Spleen (tissue), 11 donors: Measurements from ENCODE around the gene PDE4B. TPM values are rescaled to one million over a fixed set of nuclear protein-coding genes. Genes with fewer than 3 reads are reported as not detected.
A peak's percentile ranks its signal among the peaks of the same experiment; 100 is the strongest.

Source experiments
- DNase-seq: peaks from one replicate; pipeline ENCODE4 v3.0.0-alpha.2; 2020
- H3K27ac ChIP-seq, 8 donors: fragments of 200-600 bp; sonication (generic) in 7 of 8; 1 replicate in 4 of 8; 2 replicates in 4 of 8; pipeline versions ENCODE4 v1.5.0 to v1.8.0; 2016 to 2021; ENCODE audit warnings: inconsistent platforms in 4 of 8, mild to moderate bottlenecking in 4 of 8, moderate library complexity in 1 of 8
- H3K27me3 ChIP-seq, 7 donors: fragments of 200-600 bp; sonication (generic) in 6 of 7; replicated peaks in 1 of 7; 1 replicate in 4 of 7; 2 replicates in 3 of 7; pipeline versions ENCODE4 v1.5.0 to v1.8.0; 2016 to 2021; ENCODE audit warnings: inconsistent platforms in 3 of 7, mild to moderate bottlenecking in 1 of 7
- H3K36me3 ChIP-seq, 6 donors: fragments of 200-600 bp; sonication (generic) in 5 of 6; 1 replicate in 4 of 6; 2 replicates in 2 of 6; pipeline versions ENCODE4 v1.5.0 to v1.8.0; 2016 to 2021; ENCODE audit warnings: inconsistent platforms in 2 of 6
- H3K4me1 ChIP-seq, 6 donors: fragments of 200-600 bp; sonication (generic) in 5 of 6; 1 replicate in 3 of 6; 2 replicates in 3 of 6; pipeline versions ENCODE4 v1.5.0 to v1.8.0; 2016 to 2021; ENCODE audit warnings: inconsistent platforms in 3 of 6
- H3K4me3 ChIP-seq, 8 donors: fragments of 200-600 bp; sonication (generic) in 7 of 8; 1 replicate in 4 of 8; 2 replicates in 4 of 8; pipeline versions ENCODE4 v1.5.0 to v1.8.0; 2016 to 2021; ENCODE audit warnings: inconsistent platforms in 4 of 8, mild to moderate bottlenecking in 4 of 8, moderate library complexity in 2 of 8
- H3K9me3 ChIP-seq, 8 donors: fragments of 200-600 bp; sonication (generic) in 7 of 8; 1 replicate in 4 of 8; 2 replicates in 4 of 8; pipeline versions ENCODE4 v1.5.0 to v1.8.0; 2016 to 2021; ENCODE audit warnings: inconsistent platforms in 4 of 8
- CTCF ChIP-seq, 11 experiments: fragments of 200-600 bp in 7 of 11; fragments of 450-650 bp in 4 of 11; sonication (generic) in 4 of 11; IDR thresholded peaks in 8 of 11; conservative IDR thresholded peaks in 3 of 11; 1 replicate in 7 of 11; 2 replicates in 4 of 11; pipeline versions ENCODE4 v1.4.0 to v1.8.0; 2016 to 2021; ENCODE audit warnings: antibody characterized with exemption in 11 of 11, inconsistent platforms in 4 of 11, mild to moderate bottlenecking in 1 of 11
- POLR2A ChIP-seq, 3 donors: fragments of 450-650 bp; IDR thresholded peaks; one replicate each; pipeline ENCODE4 v1.5.1; 2017; ENCODE audit warnings: antibody characterized with exemption in 3 of 3, mild to moderate bottlenecking in 1 of 3
- POLR2AphosphoS5 ChIP-seq, 3 donors: sonication (generic); formaldehyde crosslinking; IDR thresholded peaks; one replicate each; pipeline ENCODE4 v1.5.1; 2017; ENCODE audit warnings: antibody characterized with exemption in 3 of 3
- WGBS, 5 donors: extraction: QIAGEN DNeasy Blood & Tissue Kit in 3 of 5; methylation state at CpG; one replicate each; pipeline versions ENCODE4 v1.1.5 to v1.1.7; 2013 to 2018; 5-methylcytosine and 5-hydroxymethylcytosine counted together
- intact Hi-C: fragments of 100-400 bp; cut with DNase I; formaldehyde crosslinking; loops from one replicate; pipeline ENCODE4 v1.15.0; 2023; ENCODE audit warnings: low total_unique reads
- polyA plus RNA-seq, 3 donors: library from polyadenylated mRNA; stranded (reverse); fragments of 200-250 nt; gene quantifications; one replicate each; pipeline ENCODE4 v1.2.1, GENCODE V29; 2013
- total RNA-seq, 7 donors: library from RNA; depleted of rRNA in 3 of 7; stranded (reverse); fragments of >200 nt in 3 of 7; fragmentation: NEBNext Ultra II Directional in 4 of 7; extraction: Animal tissue kit (Norgen Biotek cat#: 25700) in 4 of 7; gene quantifications; one replicate each; pipeline versions ENCODE4 v1.1.0 to v1.2.1, GENCODE V29; 2016 to 2021
- donor health status: healthy with polysubstance abuse.
- donor health status: DM: no; HTN: no; CAD: no; lungs with moderate emphysema.
- donor health status: DM: no; HTN: no; CAD: no.
- donor health status: Bipolar disorder and iron deficiency.
- donor health status: healthy.
- donor health status: DM: no; HTN: no; CAD: no.
- donor health status: DM: yes; HTN: yes; CAD: no.

The PDE4B gene
- total and polyA plus RNA-seq, 10 donors = 12.6 to 88.2 (median 51.9) TPM

GRCh38 chr1:66298464-66298863, 505.8 kb downstream of the PDE4B start:
- Histone ChIP-seq H3K27me3 (no peaks in the 10 kb centered on the region), H3K4me1 (peaks cover 0 to 47% (median 25%) of the 10 kb centered on the region in 6 donors), H3K27ac (no peak overlapping the region), H3K9me3 (no peaks in the 10 kb centered on the region), H3K4me3 (no peak overlapping the region), H3K36me3 (no peaks in the 10 kb centered on the region)
- no peak for DNase-seq
- no peak for TF ChIP-seq POLR2A (IDR thresholded peaks at IDR 0.05)
- TF ChIP-seq CTCF (IDR thresholded peaks at IDR 0.05 in 8 of 11, conservative IDR thresholded peaks at IDR 0.05 in 3 of 11) = no peak
- no peak for TF ChIP-seq POLR2AphosphoS5 (IDR thresholded peaks at IDR 0.05)
- WGBS, 5 donors = 80 to 91% (median 88%) methylated on average over 1 of the region's 1 CpG
- intact Hi-C loops = no loop called here

- no peak for DNase-seq
- H3K9me3 ChIP-seq = no peaks in the 10 kb centered on the region
- H3K27ac ChIP-seq = peak overlapping the region; percentile 10 to 77 (median 61)
- intact Hi-C loops = no loop called here
- no peaks in the 10 kb centered on the region for H3K27me3 ChIP-seq
- 73 to 92% (median 83%) methylated on average over 7 of the region's 7 CpGs for WGBS, 5 donors
- no peak for TF ChIP-seq POLR2AphosphoS5 (IDR thresholded peaks at IDR 0.05)
- TF ChIP-seq CTCF (IDR thresholded peaks at IDR 0.05 in 8 of 11, conservative IDR thresholded peaks at IDR 0.05 in 3 of 11) = no peak
- no peak for TF ChIP-seq POLR2A (IDR thresholded peaks at IDR 0.05)
- H3K4me3 ChIP-seq = no peak overlapping the region
- H3K4me1 ChIP-seq = peaks cover 0 to 44% (median 25%) of the 10 kb centered on the region in 6 donors
- no peaks in the 10 kb centered on the region for H3K36me3 ChIP-seq
Observed at GRCh38 chr1:66300280-66300971, 507.7 kb downstream of the PDE4B start.

GRCh38 chr1:66300972-66301451, 508.3 kb downstream of the PDE4B start:
- Histone ChIP-seq H3K27me3 (no peaks in the 10 kb centered on the region), H3K9me3 (no peaks in the 10 kb centered on the region), H3K27ac (peak overlapping the region; percentile 10 to 77 (median 61)), H3K4me3 (peak overlapping the region in 2 of 8 donors; percentile 10 to 46), H3K4me1 (peaks cover 0 to 38% (median 25%) of the 10 kb centered on the region in 6 donors), H3K36me3 (no peaks in the 10 kb centered on the region)
- DNase-seq = no peak
- TF ChIP-seq POLR2AphosphoS5 (IDR thresholded peaks at IDR 0.05) (no peak), POLR2A (IDR thresholded peaks at IDR 0.05) (no peak), CTCF (IDR thresholded peaks at IDR 0.05 in 8 of 11, conservative IDR thresholded peaks at IDR 0.05 in 3 of 11) (no peak)
- intact Hi-C loops = no loop called here
- 32 to 51% (median 40%) methylated on average over 4 of the region's 4 CpGs for WGBS, 5 donors

- Histone ChIP-seq H3K4me3 (no peak overlapping the region), H3K36me3 (no peaks in the 10 kb centered on the region), H3K9me3 (no peaks in the 10 kb centered on the region), H3K27ac (peak overlapping the region in 2 of 8 donors; percentile 57 to 77), H3K4me1 (peaks cover 0 to 31% (median 25%) of the 10 kb centered on the region in 6 donors), H3K27me3 (no peaks in the 10 kb centered on the region)
- WGBS, 5 donors = 94 to 96% (median 94%) methylated on average over 3 of the region's 3 CpGs
- intact Hi-C loops = no loop called here
- TF ChIP-seq CTCF (IDR thresholded peaks at IDR 0.05 in 8 of 11, conservative IDR thresholded peaks at IDR 0.05 in 3 of 11) (no peak), POLR2A (IDR thresholded peaks at IDR 0.05) (no peak), POLR2AphosphoS5 (IDR thresholded peaks at IDR 0.05) (no peak)
- DNase-seq = no peak
Observed at GRCh38 chr1:66302184-66302742, 509.6 kb downstream of the PDE4B start.
